H9 (cell line): ENCODE data around the gene MOV10. TPM values are rescaled to one million over a fixed set of nuclear protein-coding genes. Genes with fewer than 3 reads are reported as not detected.

ENCODE experiments used
- DNase-seq: peaks from one replicate; pipeline ENCODE4 v3.0.0-alpha.2; 2017
- H2AFZ ChIP-seq: one replicate; pipeline ENCODE4 v1.6.1; 2013; ENCODE audit warnings: mild to moderate bottlenecking, low read length, control low read depth, moderate library complexity
- H2AK5ac ChIP-seq: 2 replicates; pipeline ENCODE4 v1.6.1; 2013; ENCODE audit warnings: low read length, control low read depth, mixed read lengths; ENCODE audit not compliant: insufficient read length
- H2BK120ac ChIP-seq: one replicate; pipeline ENCODE4 v1.6.1; 2013; ENCODE audit warnings: low read depth, mild to moderate bottlenecking, low read length, control low read depth, inconsistent platforms; ENCODE audit not compliant: poor library complexity, severe bottlenecking
- H2BK12ac ChIP-seq: 2 replicates; pipeline ENCODE4 v1.6.1; 2013; ENCODE audit warnings: low read length, control low read depth, mixed read lengths, low read depth; ENCODE audit not compliant: insufficient read length
- H2BK15ac ChIP-seq: 2 replicates; pipeline ENCODE4 v1.6.1; 2013; ENCODE audit warnings: low read depth, low read length, control low read depth
- H2BK20ac ChIP-seq: one replicate; pipeline ENCODE4 v1.6.1; 2013; ENCODE audit warnings: low read depth, mild to moderate bottlenecking, low read length, control low read depth, inconsistent platforms; ENCODE audit not compliant: poor library complexity, severe bottlenecking
- H2BK5ac ChIP-seq: 2 replicates; pipeline ENCODE4 v1.6.1; 2013; ENCODE audit warnings: low read length, control low read depth, mixed read lengths; ENCODE audit not compliant: insufficient read length
- H3K14ac ChIP-seq: 2 replicates; pipeline ENCODE4 v1.6.1; 2013; ENCODE audit warnings: low read length, control low read depth; ENCODE audit not compliant: insufficient read depth
- H3K18ac ChIP-seq: 2 replicates; pipeline ENCODE4 v1.6.1; 2013; ENCODE audit warnings: low read depth, mild to moderate bottlenecking, mixed read lengths, low read length, control low read depth; ENCODE audit not compliant: insufficient read length
- H3K23ac ChIP-seq: 2 replicates; pipeline ENCODE4 v1.6.1; 2013; ENCODE audit warnings: low read length, control low read depth, mixed read lengths, low read depth; ENCODE audit not compliant: insufficient read length
- H3K23me2 ChIP-seq: 2 replicates; pipeline ENCODE4 v1.6.1; 2013; ENCODE audit warnings: low read depth, mild to moderate bottlenecking, mixed read lengths, low read length, control low read depth; ENCODE audit not compliant: insufficient read length, poor library complexity, severe bottlenecking
- H3K27ac ChIP-seq: 2 replicates; pipeline ENCODE4 v1.5.1; 2013; ENCODE audit warnings: low read length, control low read depth, mixed read lengths, low read depth; ENCODE audit not compliant: insufficient read length
- H3K27me3 ChIP-seq: 2 replicates; pipeline ENCODE4 v1.6.1; 2013; ENCODE audit warnings: low read length, control low read depth, inconsistent platforms; ENCODE audit not compliant: insufficient read depth
- H3K4ac ChIP-seq: 2 replicates; pipeline ENCODE4 v1.6.1; 2013; ENCODE audit warnings: low read depth, mild to moderate bottlenecking, control low read depth, inconsistent platforms, low read length, moderate library complexity
- H3K4me1 ChIP-seq: 2 replicates; pipeline ENCODE4 v1.6.1; 2013; ENCODE audit warnings: low read length, control low read depth, inconsistent platforms; ENCODE audit not compliant: insufficient read depth
- H3K4me2 ChIP-seq: 2 replicates; pipeline ENCODE4 v1.6.1; 2013; ENCODE audit warnings: low read length, control low read depth, mixed read lengths; ENCODE audit not compliant: insufficient read length, insufficient read depth
- H3K56ac ChIP-seq: 2 replicates; pipeline ENCODE4 v1.6.1; 2013; ENCODE audit warnings: low read depth, mild to moderate bottlenecking, mixed read lengths, low read length, control low read depth; ENCODE audit not compliant: insufficient read length
- H3K79me1 ChIP-seq: 2 replicates; pipeline ENCODE4 v1.6.1; 2013; ENCODE audit warnings: low read depth, mild to moderate bottlenecking, moderate library complexity, low read length, control low read depth, inconsistent platforms; ENCODE audit not compliant: insufficient read depth, poor library complexity, severe bottlenecking
- H3K79me2 ChIP-seq: 2 replicates; pipeline ENCODE4 v1.6.1; 2013; ENCODE audit warnings: low read length, control low read depth, inconsistent platforms; ENCODE audit not compliant: insufficient read depth
- H3K9ac ChIP-seq: 2 replicates; pipeline ENCODE4 v1.6.1; 2013; ENCODE audit warnings: low read length, control low read depth, mixed read lengths; ENCODE audit not compliant: insufficient read length; ENCODE audit errors: extremely low read depth
- H3K9me3 ChIP-seq: one replicate; pipeline ENCODE4 v1.6.1; 2013; ENCODE audit warnings: low read depth, low read length, inconsistent platforms; ENCODE audit not compliant: control insufficient read depth
- H3T11ph ChIP-seq: one replicate; pipeline ENCODE4 v1.6.1; 2013; ENCODE audit warnings: mild to moderate bottlenecking, low read length, control low read depth, inconsistent platforms
- H4K20me1 ChIP-seq: one replicate; pipeline ENCODE4 v1.6.1; 2013; ENCODE audit not compliant: control insufficient read depth, insufficient read length, insufficient read depth
- H4K5ac ChIP-seq: 2 replicates; pipeline ENCODE4 v1.6.1; 2013; ENCODE audit warnings: low read depth, mild to moderate bottlenecking, mixed read lengths, low read length, control low read depth; ENCODE audit not compliant: insufficient read length
- H4K8ac ChIP-seq: replicated peaks from 2 replicates; pipeline ENCODE4 v1.6.1; 2013; ENCODE audit warnings: low read length, control low read depth, mixed read lengths, low read depth; ENCODE audit not compliant: insufficient read length
- H4K91ac ChIP-seq: 2 replicates; pipeline ENCODE4 v1.6.1; 2013; ENCODE audit warnings: low read depth, mild to moderate bottlenecking, moderate library complexity, mixed read lengths, low read length, control low read depth; ENCODE audit not compliant: insufficient read length
- H3K27ac Mint-ChIP-seq, 3 experiments: 2 replicates in 2 of 3; 3 replicates in 1 of 3; pipeline ENCODE4 v1.8.0; 2020 to 2021; ENCODE audit warnings: mixed read lengths in 3 of 3, mild to moderate bottlenecking in 1 of 3, moderate library complexity in 1 of 3
- H3K27me3 Mint-ChIP-seq: 2 replicates; pipeline ENCODE4 v1.8.0; 2021; ENCODE audit warnings: low read depth, mild to moderate bottlenecking, moderate library complexity, mixed read lengths
- H3K36me3 Mint-ChIP-seq, 3 experiments: 2 replicates in 2 of 3; 3 replicates in 1 of 3; pipeline ENCODE4 v1.8.0; 2020 to 2021; ENCODE audit warnings: low read depth in 3 of 3, mixed read lengths in 3 of 3; ENCODE audit not compliant: insufficient read depth in 1 of 3
- H3K4me1 Mint-ChIP-seq, 2 experiments: 2 replicates each; pipeline ENCODE4 v1.8.0; 2020; ENCODE audit warnings: mixed read lengths in 2 of 2
- H3K4me3 Mint-ChIP-seq, 2 experiments: 2 replicates in 1 of 2; 3 replicates in 1 of 2; pipeline ENCODE4 v1.8.0; 2020 to 2021; ENCODE audit warnings: mild to moderate bottlenecking in 2 of 2, mixed read lengths in 2 of 2, moderate library complexity in 1 of 2
- H3K9me3 Mint-ChIP-seq, 2 experiments: 2 replicates in 1 of 2; 3 replicates in 1 of 2; pipeline ENCODE4 v1.8.0; 2020; ENCODE audit warnings: mild to moderate bottlenecking in 2 of 2, mixed read lengths in 2 of 2, moderate library complexity in 1 of 2
- WGBS: extraction: QIAGEN DNeasy Blood & Tissue Kit; methylation state at CpG from one replicate; pipeline ENCODE4 v1.1.7; 2013; ENCODE audit warnings: missing lambda C conversion rate, low lambda C conversion rate, mixed read lengths; ENCODE audit not compliant: insufficient read length; ENCODE audit errors: extremely low coverage; 5-methylcytosine and 5-hydroxymethylcytosine counted together
- total RNA-seq: library from RNA; stranded (reverse); gene quantifications from 2 replicates; pipeline ENCODE4 v1.2.1, GENCODE V29; 2021
- TF ChIP-seq, protein P1 (sequence below): fragments of 200-600 bp; sonication (generic); conservative IDR thresholded peaks from 3 replicates; pipeline ENCODE4 v1.8.0; 2021; ENCODE audit warnings: antibody characterized with exemption, mild to moderate bottlenecking

Gene MOV10
- total RNA-seq, 1 experiment from 2014 or later: 77.8 TPM

DNA sequence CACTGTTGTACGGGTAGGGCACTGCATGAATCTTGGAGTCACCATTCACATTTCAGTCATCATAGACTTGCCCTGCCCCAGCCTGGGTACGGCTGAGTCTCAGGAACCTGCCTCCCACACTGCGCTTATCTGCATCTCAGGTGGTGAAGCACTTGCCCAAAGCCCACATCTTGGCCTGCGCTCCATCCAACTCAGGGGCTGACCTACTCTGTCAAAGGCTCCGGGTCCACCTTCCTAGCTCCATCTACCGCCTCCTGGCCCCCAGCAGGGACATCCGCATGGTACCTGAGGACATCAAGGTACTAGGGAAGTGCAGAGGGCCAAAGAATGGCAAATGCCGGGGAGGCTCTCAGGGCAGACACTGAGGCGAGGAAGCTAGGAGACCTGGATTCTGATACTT lies 20.8 kb downstream of the MOV10 start:
- Histone ChIP-seq H3K18ac (no peak overlapping the region), H2BK15ac (no peak overlapping the region), H4K20me1 (peaks cover 4% of the 10 kb centered on the region), H2BK5ac (no peak overlapping the region), H3K79me1 (no peaks in the 10 kb centered on the region), H3K27ac (no peak overlapping the region), H2BK12ac (no peak overlapping the region), H2BK120ac (no peak overlapping the region), H3K23ac (no peak overlapping the region), H3K56ac (no peak overlapping the region), H3K4me1 (peaks cover 3% of the 10 kb centered on the region; the same call in 1 of the 2 replicates), H2AK5ac (no peak overlapping the region), H3T11ph (no peak overlapping the region), H4K91ac (no peak overlapping the region), H3K27me3 (peaks cover 3% of the 10 kb centered on the region; the same call in 1 of the 2 replicates), H3K14ac (no peak overlapping the region; the same call in 1 of the 2 replicates), H3K9me3 (no peaks in the 10 kb centered on the region), H2AFZ (no peak overlapping the region), H4K8ac (no peak overlapping the region), H3K4me2 (no peak overlapping the region), H2BK20ac (no peak overlapping the region), H4K5ac (no peak overlapping the region), H3K79me2 (no peaks in the 10 kb centered on the region), H3K9ac (no peak overlapping the region), H3K4ac (no peak overlapping the region), H3K23me2 (no peaks in the 10 kb centered on the region)
- Mint-ChIP-seq H3K27me3 (peaks cover 16% of the 10 kb centered on the region), H3K27ac (no peak overlapping the region), H3K4me1 (peaks cover 23 to 31% of the 10 kb centered on the region in 2 experiments), H3K4me3 (no peak overlapping the region), H3K36me3 (peaks cover 37 to 82% (median 75%) of the 10 kb centered on the region in 3 experiments; a peak in 6 of 7 replicates), H3K9me3 (no peaks in the 10 kb centered on the region)
- DNase-seq: no peak
- TF ChIP-seq, protein P1, sequence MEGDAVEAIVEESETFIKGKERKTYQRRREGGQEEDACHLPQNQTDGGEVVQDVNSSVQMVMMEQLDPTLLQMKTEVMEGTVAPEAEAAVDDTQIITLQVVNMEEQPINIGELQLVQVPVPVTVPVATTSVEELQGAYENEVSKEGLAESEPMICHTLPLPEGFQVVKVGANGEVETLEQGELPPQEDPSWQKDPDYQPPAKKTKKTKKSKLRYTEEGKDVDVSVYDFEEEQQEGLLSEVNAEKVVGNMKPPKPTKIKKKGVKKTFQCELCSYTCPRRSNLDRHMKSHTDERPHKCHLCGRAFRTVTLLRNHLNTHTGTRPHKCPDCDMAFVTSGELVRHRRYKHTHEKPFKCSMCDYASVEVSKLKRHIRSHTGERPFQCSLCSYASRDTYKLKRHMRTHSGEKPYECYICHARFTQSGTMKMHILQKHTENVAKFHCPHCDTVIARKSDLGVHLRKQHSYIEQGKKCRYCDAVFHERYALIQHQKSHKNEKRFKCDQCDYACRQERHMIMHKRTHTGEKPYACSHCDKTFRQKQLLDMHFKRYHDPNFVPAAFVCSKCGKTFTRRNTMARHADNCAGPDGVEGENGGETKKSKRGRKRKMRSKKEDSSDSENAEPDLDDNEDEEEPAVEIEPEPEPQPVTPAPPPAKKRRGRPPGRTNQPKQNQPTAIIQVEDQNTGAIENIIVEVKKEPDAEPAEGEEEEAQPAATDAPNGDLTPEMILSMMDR: no peak
- no CpG with 5 or more reads among the region's 9 CpGs for WGBS
